Heart left ventricle (tissue), 16 donors: Measurements from ENCODE around the gene IFNA7. TPM values are rescaled to one million over a fixed set of nuclear protein-coding genes. Genes with fewer than 3 reads are reported as not detected.
"Not testable (repeated sequence)": the region's sequence is repeated elsewhere in the genome, so short reads cannot be mapped to it uniquely, and the experiment has no call there.

Experiments
- ATAC-seq, 4 donors: fragments of 200-7000 bp; cut with Tn5 transposase; one replicate each; pipeline ENCODE4 v1.9.1; 2020 to 2022; ENCODE audit warnings: moderate library complexity in 4 of 4, mild to moderate bottlenecking in 3 of 4, moderate number of reproducible peaks in 1 of 4
- DNase-seq, 5 donors: peaks; one replicate each; pipeline ENCODE4 v3.0.0-alpha.2; 2020
- H3K27ac ChIP-seq, 12 donors: fragments of 200-600 bp; sonication (generic) in 4 of 12; one replicate each; pipeline versions ENCODE4 v1.5.0 to v1.8.0; 2016 to 2022; ENCODE audit warnings: mild to moderate bottlenecking in 2 of 12
- H3K27me3 ChIP-seq, 9 donors: fragments of 200-600 bp; sonication (generic) in 2 of 9; one replicate each; pipeline versions ENCODE4 v1.5.1 to v1.8.0; 2016 to 2022; ENCODE audit warnings: mild to moderate bottlenecking in 3 of 9
- H3K36me3 ChIP-seq, 9 donors: fragments of 200-600 bp; sonication (generic) in 2 of 9; one replicate each; pipeline versions ENCODE4 v1.5.0 to v1.8.0; 2018 to 2022; ENCODE audit warnings: mild to moderate bottlenecking in 2 of 9
- H3K4me1 ChIP-seq, 12 donors: fragments of 200-600 bp; sonication (generic) in 4 of 12; one replicate each; pipeline versions ENCODE4 v1.5.0 to v1.8.0; 2016 to 2022; ENCODE audit warnings: mild to moderate bottlenecking in 3 of 12
- H3K4me3 ChIP-seq, 12 donors: fragments of 200-600 bp; sonication (generic) in 4 of 12; one replicate each; pipeline versions ENCODE4 v1.5.0 to v1.8.0; 2017 to 2022; ENCODE audit warnings: mild to moderate bottlenecking in 9 of 12, moderate library complexity in 4 of 12
- H3K9me3 ChIP-seq, 12 donors: fragments of 200-600 bp; sonication (generic) in 4 of 12; one replicate each; pipeline versions ENCODE4 v1.5.0 to v1.8.0; 2016 to 2022; ENCODE audit warnings: mild to moderate bottlenecking in 1 of 12
- WGBS, 4 donors: extraction: QIAGEN DNeasy Blood & Tissue Kit in 2 of 4; methylation state at CpG; one replicate each; pipeline versions ENCODE4 v1.1.5 to v1.1.7; 2013 to 2018; 5-methylcytosine and 5-hydroxymethylcytosine counted together
- intact Hi-C, 10 donors: fragments of 100-400 bp; cut with DNase I; formaldehyde crosslinking; loops; one replicate each; pipeline versions ENCODE4 v1.11.1 to v1.14.2; 2022
- polyA plus RNA-seq, 2 donors: library from polyadenylated mRNA; stranded (reverse); fragments of 200-250 nt; gene quantifications; one replicate each; pipeline ENCODE4 v1.2.3, GENCODE V29; 2013
- total RNA-seq, 9 donors: library from RNA; depleted of rRNA in 2 of 9; stranded (reverse); fragments of >200 nt in 2 of 9; fragmentation: NEBNext Ultra II Directional in 3 of 9; extraction: Animal tissue kit (Norgen Biotek cat#: 25700) in 3 of 9; gene quantifications; one replicate each; pipeline versions ENCODE4 v1.1.0 to v1.2.4, GENCODE V29; 2016 to 2023
- TF ChIP-seq, protein P1 (sequence below), 12 donors: fragments of 200-600 bp; sonication (generic) in 4 of 12; IDR thresholded peaks; one replicate each; pipeline versions ENCODE4 v1.5.0 to v1.8.0; 2018 to 2022; ENCODE audit warnings: antibody characterized with exemption in 12 of 12, mild to moderate bottlenecking in 5 of 12
- donor health status: ischemic (EF 13 %, LVEDD 7.1; RV severe dilation, severe dysfunction).
- donor health status: healthy with polysubstance abuse.
- donor health status: DM: no; HTN: yes; CAD: no.
- donor health status: DM: no; HTN: no; CAD: no.
- donor health status: ischemic (EF 25% LVEDD 6.9; RV normal size, moderate dysfunction).
- donor health status: ischemic (EF 25% LVEDD 5.7; RV mildly dilated, moderate dysfunction).
- donor health status: healthy.
- donor health status: DM: yes; HTN: yes; CAD: no.
- donor health status: ischemic (EF 35%, LVEDD 5.7; RV mildly dilated, moderate dysfunction).
- donor health status: nonischemic (EF 11% LVEDD 7.7; RV severe dilation, severe dysfunction).
- donor health status: DM: yes; HTN: yes; CAD: no.
- donor health status: PGD.
- donor health status: ischemic (EF 29% LVEDD 5.4; RV normal size, mild dysfunction).
- donor health status: nonischemic (EF 23%, LVEDD 6.1; RV moderate dilation, normal function).

The IFNA7 gene
- total and polyA plus RNA-seq, 11 donors: not detected

- intact Hi-C loops, H3K9me3 ChIP-seq, H3K27me3 ChIP-seq, H3K36me3 ChIP-seq, H3K4me3 ChIP-seq, H3K4me1 ChIP-seq, ATAC-seq, H3K27ac ChIP-seq, DNase-seq: not testable (repeated sequence)
- 21 to 38% (median 29%) methylated on average over 5 of the region's 5 CpGs for WGBS, 4 donors
- TF ChIP-seq, protein P1, sequence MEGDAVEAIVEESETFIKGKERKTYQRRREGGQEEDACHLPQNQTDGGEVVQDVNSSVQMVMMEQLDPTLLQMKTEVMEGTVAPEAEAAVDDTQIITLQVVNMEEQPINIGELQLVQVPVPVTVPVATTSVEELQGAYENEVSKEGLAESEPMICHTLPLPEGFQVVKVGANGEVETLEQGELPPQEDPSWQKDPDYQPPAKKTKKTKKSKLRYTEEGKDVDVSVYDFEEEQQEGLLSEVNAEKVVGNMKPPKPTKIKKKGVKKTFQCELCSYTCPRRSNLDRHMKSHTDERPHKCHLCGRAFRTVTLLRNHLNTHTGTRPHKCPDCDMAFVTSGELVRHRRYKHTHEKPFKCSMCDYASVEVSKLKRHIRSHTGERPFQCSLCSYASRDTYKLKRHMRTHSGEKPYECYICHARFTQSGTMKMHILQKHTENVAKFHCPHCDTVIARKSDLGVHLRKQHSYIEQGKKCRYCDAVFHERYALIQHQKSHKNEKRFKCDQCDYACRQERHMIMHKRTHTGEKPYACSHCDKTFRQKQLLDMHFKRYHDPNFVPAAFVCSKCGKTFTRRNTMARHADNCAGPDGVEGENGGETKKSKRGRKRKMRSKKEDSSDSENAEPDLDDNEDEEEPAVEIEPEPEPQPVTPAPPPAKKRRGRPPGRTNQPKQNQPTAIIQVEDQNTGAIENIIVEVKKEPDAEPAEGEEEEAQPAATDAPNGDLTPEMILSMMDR (IDR thresholded peaks at IDR 0.05): peak in 7 of 12 donors; percentile 5 to 36 (median 24)
Measured at GRCh38 chr9:21213411-21214326, 11.7 kb upstream of the IFNA7 start.

DNA sequence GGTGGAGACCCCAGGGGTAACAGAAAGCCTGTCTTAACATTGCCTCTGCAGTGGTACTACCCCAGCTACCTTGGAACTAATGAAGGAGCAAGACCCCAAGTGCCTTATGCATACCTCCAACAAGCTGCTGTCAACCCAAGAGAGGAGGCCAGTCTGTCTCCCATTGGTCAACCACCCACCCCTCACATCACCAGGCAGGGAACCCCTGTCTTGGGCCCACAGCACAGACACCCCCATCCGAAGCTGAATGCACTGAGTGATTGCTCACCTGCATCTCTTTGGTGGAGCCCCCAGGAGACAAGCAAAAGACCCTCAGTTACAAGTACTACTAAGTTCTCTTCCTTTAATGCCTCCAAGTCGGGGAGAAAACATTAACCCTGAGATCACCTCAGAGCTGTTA is 10.2 kb upstream of the IFNA7 start:
- WGBS, 4 donors: 57 to 78% (median 62%) methylated on average over 1 to 2 of the region's 2 CpGs
- ATAC-seq, H3K9me3 ChIP-seq, H3K4me1 ChIP-seq, DNase-seq, H3K4me3 ChIP-seq, H3K27ac ChIP-seq, H3K36me3 ChIP-seq, H3K27me3 ChIP-seq, intact Hi-C loops: not testable (repeated sequence)

GRCh38 chr9:21210782-21211181 is 8.8 kb upstream of the IFNA7 start:
- WGBS, 4 donors: 80 to 90% (median 85%) methylated on average over 2 of the region's 2 CpGs; no CpG with 5 or more reads in 1 of the 4 donors

GRCh38 chr9:21210311-21210710 is 8.3 kb upstream of the IFNA7 start:
- WGBS, 4 donors: 83 to 90% (median 85%) methylated on average over 7 of the region's 7 CpGs
- ATAC-seq: no peak

More at GRCh38 chr9:21210782-21211181, 8.8 kb upstream of the IFNA7 start:
- H3K4me3 ChIP-seq, ATAC-seq, H3K27ac ChIP-seq, H3K27me3 ChIP-seq, intact Hi-C loops, H3K36me3 ChIP-seq, H3K9me3 ChIP-seq, DNase-seq, H3K4me1 ChIP-seq: not testable (repeated sequence)

DNA sequence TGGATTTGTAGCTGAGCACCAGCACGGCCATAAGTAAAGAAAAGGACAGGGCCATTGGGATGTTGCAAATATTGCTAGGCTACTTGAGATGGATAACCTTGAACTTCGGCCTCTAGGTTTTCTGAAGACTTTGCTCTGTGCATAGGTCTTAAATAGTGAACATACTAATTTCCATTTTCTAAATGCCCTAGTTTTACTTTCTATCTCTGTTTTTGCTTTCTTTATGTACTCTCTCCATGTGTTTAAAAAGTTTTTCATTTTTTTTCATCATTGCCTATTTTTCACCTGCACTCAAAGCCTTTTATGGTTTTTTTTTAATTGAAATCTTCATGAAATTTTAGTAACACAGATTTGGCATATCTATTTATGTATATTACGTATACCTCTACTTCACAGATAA is 5.0 kb upstream of the IFNA7 start, which contains the start of gene IFNA10:
Gene IFNA10, minus strand, starts transcription at position 101 of the 400 bp plus-strand sequence. Its CDS starts 46 bp downstream, at position 55.
- ATAC-seq, H3K36me3 ChIP-seq, H3K4me1 ChIP-seq, H3K27ac ChIP-seq, H3K4me3 ChIP-seq, intact Hi-C loops, H3K27me3 ChIP-seq, DNase-seq, H3K9me3 ChIP-seq: not testable (repeated sequence)
- 87 to 90% (median 89%) methylated on average over 3 of the region's 3 CpGs for WGBS, 4 donors

More at GRCh38 chr9:21210311-21210710, 8.3 kb upstream of the IFNA7 start:
- no peaks in the 10 kb centered on the region for H3K9me3 ChIP-seq
- no peaks in the 10 kb centered on the region for H3K4me1 ChIP-seq
- TF ChIP-seq, protein P1 (IDR thresholded peaks at IDR 0.05): no peak
- intact Hi-C loops: no loop called here
- H3K36me3 ChIP-seq: no peaks in the 10 kb centered on the region
- H3K4me3 ChIP-seq: no peak overlapping the region
- H3K27ac ChIP-seq: no peak overlapping the region
- no peak for DNase-seq
- H3K27me3 ChIP-seq: no peaks in the 10 kb centered on the region
